GM23338 (cell line): ENCODE data around the gene MYOZ3. TPM values are rescaled to one million over a fixed set of nuclear protein-coding genes. Genes with fewer than 3 reads are reported as not detected.

Experiments
- ATAC-seq: fragments of 200-7000 bp; cut with Tn5 transposase; 3 replicates; pipeline ENCODE4 v1.9.1; 2020
- DNase-seq: peaks from one replicate; pipeline ENCODE4 v3.0.0-alpha.2; 2015; ENCODE audit warnings: low spot score
- H2AFZ ChIP-seq: fragments of 200-600 bp; sonication (generic); 2 replicates; pipeline ENCODE4 v1.8.0; 2016; ENCODE audit warnings: antibody characterized with exemption, mild to moderate bottlenecking, moderate library complexity
- H3F3A ChIP-seq: fragments of 200-600 bp; sonication (generic); replicated peaks from 2 replicates; pipeline ENCODE4 v1.8.0; 2017; ENCODE audit warnings: antibody characterized with exemption, mixed run types, low read depth
- H3K27ac ChIP-seq: fragments of 200-600 bp; sonication (generic); 2 replicates; pipeline ENCODE4 v1.6.1; 2016; ENCODE audit warnings: low read depth
- H3K27me3 ChIP-seq: fragments of 200-600 bp; sonication (generic); 2 replicates; pipeline ENCODE4 v1.8.0; 2016; ENCODE audit warnings: mild to moderate bottlenecking, mixed run types, moderate library complexity; ENCODE audit not compliant: insufficient read depth
- H3K36me3 ChIP-seq: fragments of 200-600 bp; sonication (generic); 2 replicates; pipeline ENCODE4 v1.8.0; 2016; ENCODE audit warnings: mild to moderate bottlenecking; ENCODE audit not compliant: insufficient read depth
- H3K4me1 ChIP-seq: fragments of 200-600 bp; sonication (generic); 2 replicates; pipeline ENCODE4 v1.8.0; 2016; ENCODE audit warnings: mild to moderate bottlenecking, moderate library complexity; ENCODE audit not compliant: insufficient read depth
- H3K4me2 ChIP-seq: fragments of 200-600 bp; sonication (generic); 2 replicates; pipeline ENCODE4 v1.7.1; 2017; ENCODE audit warnings: mixed run types
- H3K4me3 ChIP-seq: fragments of 200-600 bp; sonication (generic); 2 replicates; pipeline ENCODE4 v1.6.1; 2016; ENCODE audit warnings: mixed run types
- H3K79me2 ChIP-seq: fragments of 200-600 bp; sonication (generic); replicated peaks from 2 replicates; pipeline ENCODE4 v1.8.0; 2017; ENCODE audit warnings: mild to moderate bottlenecking; ENCODE audit not compliant: insufficient read depth
- H3K9me2 ChIP-seq: fragments of 200-600 bp; sonication (generic); 2 replicates; pipeline ENCODE4 v1.8.0; 2017; ENCODE audit not compliant: insufficient read depth
- H4K20me1 ChIP-seq: fragments of 200-600 bp; sonication (generic); replicated peaks from 2 replicates; pipeline ENCODE4 v1.8.0; 2017; ENCODE audit warnings: mild to moderate bottlenecking; ENCODE audit not compliant: insufficient read depth
- H3K27ac Mint-ChIP-seq: 2 replicates; pipeline ENCODE4 v1.8.0; 2020; ENCODE audit warnings: inconsistent platforms, mild to moderate bottlenecking, moderate library complexity, mixed read lengths
- H3K27me3 Mint-ChIP-seq: 3 replicates; pipeline ENCODE4 v1.8.0; 2022; ENCODE audit warnings: low read depth, mild to moderate bottlenecking, moderate library complexity, mixed read lengths, inconsistent platforms; ENCODE audit not compliant: insufficient read depth, poor library complexity
- H3K36me3 Mint-ChIP-seq: 3 replicates; pipeline ENCODE4 v1.8.0; 2021; ENCODE audit warnings: low read depth, mild to moderate bottlenecking, inconsistent platforms, moderate library complexity, mixed read lengths
- H3K4me1 Mint-ChIP-seq: 3 replicates; pipeline ENCODE4 v1.8.0; 2020; ENCODE audit warnings: mild to moderate bottlenecking, inconsistent platforms, mixed read lengths
- H3K4me3 Mint-ChIP-seq: 3 replicates; pipeline ENCODE4 v1.8.0; 2021; ENCODE audit warnings: moderate library complexity, mild to moderate bottlenecking, inconsistent platforms, mixed read lengths
- H3K9me3 Mint-ChIP-seq: 3 replicates; pipeline ENCODE4 v1.8.0; 2020; ENCODE audit warnings: moderate library complexity, mild to moderate bottlenecking, inconsistent platforms, mixed read lengths
- CTCF ChIP-seq, 2 experiments: fragments of 200-600 bp in 1 of 2; sonication (generic) in 1 of 2; conservative IDR thresholded peaks; 2 replicates each; pipeline versions ENCODE4 v1.5.1 to v1.6.1; 2016 to 2017; ENCODE audit warnings: antibody characterized with exemption in 2 of 2, low read depth in 2 of 2, mild to moderate bottlenecking in 2 of 2, moderate library complexity in 1 of 2
- ETS1 ChIP-seq: IDR thresholded peaks from 2 replicates; pipeline ENCODE4 v1.6.1; 2016; ENCODE audit warnings: antibody characterized with exemption
- POLR2AphosphoS5 ChIP-seq: IDR thresholded peaks from 2 replicates; pipeline ENCODE4 v1.6.1; 2016; ENCODE audit warnings: antibody characterized with exemption, low read depth
- STAT1 ChIP-seq: IDR thresholded peaks from one replicate; pipeline ENCODE4 v1.6.1; 2016; ENCODE audit warnings: antibody characterized with exemption; ENCODE audit not compliant: unreplicated experiment
- ZNF114 ChIP-seq: fragments of 250-450 bp; sonication (Bioruptor Pico); IDR thresholded peaks from 2 replicates; pipeline ENCODE4 v1.5.0; 2020; ENCODE audit warnings: mild to moderate bottlenecking, moderate library complexity
- ZNF462 ChIP-seq: fragments of 250-450 bp; sonication (Bioruptor Pico); IDR thresholded peaks from 2 replicates; pipeline ENCODE4 v1.5.0; 2020; ENCODE audit warnings: mild to moderate bottlenecking, moderate library complexity
- polyA plus RNA-seq: library from polyadenylated mRNA; unstranded; fragments of >200 nt; fragmentation: Nextera tagmentation; extraction: Ambion mirVana; gene quantifications from 2 replicates; pipeline ENCODE4 v1.2.1, GENCODE V29; 2016
- total RNA-seq: library from RNA; depleted of rRNA; stranded (reverse); fragments of >200 nt; shearing (Covaris generic); gene quantifications from 2 replicates; pipeline ENCODE4 v1.2.3, GENCODE V29; 2014

The MYOZ3 gene
- total and polyA plus RNA-seq, 2 experiments from 2014 or later: 12.7 to 13.8 TPM

GRCh38 chr5:150612905-150613670 is 48.0 kb upstream of the MYOZ3 start (continued):
- TF ChIP-seq ZNF462 (CRISPR knock-in tag) (no peak), ETS1 (no peak), ZNF114 (CRISPR knock-in tag) (no peak), POLR2AphosphoS5 (no peak)

- Mint-ChIP-seq H3K27ac (no peak overlapping the region), H3K4me3 (no peak overlapping the region; the same call in 2 of the 3 replicates), H3K36me3 (no peaks in the 10 kb centered on the region), H3K9me3 (no peaks in the 10 kb centered on the region), H3K27me3 (peaks cover 5% of the 10 kb centered on the region), H3K4me1 (peaks cover 33% of the 10 kb centered on the region)
- Histone ChIP-seq H3K27ac (no peak overlapping the region), H3K9me2 (no peaks in the 10 kb centered on the region), H3K4me3 (no peak overlapping the region), H4K20me1 (no peaks in the 10 kb centered on the region), H2AFZ (peak overlapping the region; percentile 49; the same call in 1 of the 2 replicates), H3K79me2 (no peaks in the 10 kb centered on the region), H3K4me1 (0 out of 2 replicates have a peak, but pooled peaks cover 6% of the 10 kb centered on the region), H3F3A (no peaks in the 10 kb centered on the region), H3K27me3 (no peaks in the 10 kb centered on the region), H3K4me2 (no peak overlapping the region), H3K36me3 (no peaks in the 10 kb centered on the region)
- ATAC-seq (peak; percentile 86), DNase-seq (peak; percentile 75)
- no peak for TF ChIP-seq STAT1
- TF ChIP-seq CTCF (conservative IDR thresholded peaks at IDR 0.05; ENCODE audit: low read depth in 2 of 2): peak; percentile 65 to 78
Observed at GRCh38 chr5:150613991-150614660, 46.9 kb upstream of the MYOZ3 start.
